HuH-7.5 (cell line): ENCODE results near the gene TFAP2A.

Source experiments
- DNase-seq: peaks from one replicate; pipeline ENCODE4 v3.0.0; 2011; ENCODE audit warnings: low spot score

TFAP2A gene

DNA sequence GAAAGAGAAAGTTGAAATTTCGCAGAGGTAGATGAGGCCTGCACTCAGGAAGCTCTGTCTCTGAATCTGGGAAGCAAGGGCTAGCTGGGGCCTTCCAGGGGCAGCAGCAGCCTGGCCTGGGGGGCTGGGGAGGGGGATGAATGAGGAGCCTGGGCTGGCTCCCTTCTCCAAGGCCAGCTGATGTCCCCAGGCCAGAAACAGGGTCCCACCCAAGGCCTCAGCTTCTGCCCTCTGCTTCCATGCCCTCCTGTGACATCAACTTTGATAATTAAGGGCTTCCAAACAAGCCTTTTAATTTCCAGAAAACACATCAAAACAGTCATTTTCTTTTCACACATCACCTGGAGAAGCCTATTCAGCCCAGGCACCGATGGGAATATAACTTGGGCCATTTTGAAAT is 15.4 kb downstream of the TFAP2A start:
- no peak for DNase-seq

DNA sequence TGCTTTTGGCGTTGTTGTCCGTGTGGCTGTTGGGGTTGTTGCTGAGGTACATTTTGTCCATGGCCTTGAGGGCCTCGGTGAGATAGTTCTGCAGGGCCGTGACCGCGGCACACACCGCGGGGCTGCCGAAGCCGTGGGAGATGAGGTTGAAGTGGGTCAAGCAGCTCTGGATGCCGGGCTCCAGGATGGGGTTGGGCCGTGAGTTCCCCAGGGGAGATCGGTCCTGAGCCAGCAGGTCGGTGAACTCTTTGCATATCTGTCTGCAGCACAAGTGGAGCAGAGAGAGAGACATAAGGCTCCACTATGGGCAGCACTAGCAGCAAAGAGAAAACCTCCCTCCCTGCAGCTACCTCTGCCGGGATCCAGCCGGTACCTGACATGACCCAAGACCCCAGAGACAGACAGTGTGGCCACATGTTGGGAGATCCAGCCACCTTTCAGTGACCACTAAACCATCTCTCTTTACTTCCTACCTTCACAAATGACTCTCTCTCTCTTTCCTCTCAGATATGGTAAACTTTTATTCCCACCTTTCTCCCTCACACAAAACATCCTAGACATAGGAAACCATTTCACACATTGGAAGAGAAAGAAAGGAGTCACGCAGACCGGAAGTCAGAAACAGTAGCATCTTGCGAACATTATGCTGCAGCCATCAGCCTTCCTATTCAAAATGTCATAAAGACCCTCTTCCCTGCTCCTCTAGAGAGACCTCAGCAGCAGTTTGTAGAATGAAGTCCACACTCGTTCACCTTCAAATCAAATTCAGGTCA is 16.2 kb downstream of the TFAP2A start:
- no peak for DNase-seq

DNA sequence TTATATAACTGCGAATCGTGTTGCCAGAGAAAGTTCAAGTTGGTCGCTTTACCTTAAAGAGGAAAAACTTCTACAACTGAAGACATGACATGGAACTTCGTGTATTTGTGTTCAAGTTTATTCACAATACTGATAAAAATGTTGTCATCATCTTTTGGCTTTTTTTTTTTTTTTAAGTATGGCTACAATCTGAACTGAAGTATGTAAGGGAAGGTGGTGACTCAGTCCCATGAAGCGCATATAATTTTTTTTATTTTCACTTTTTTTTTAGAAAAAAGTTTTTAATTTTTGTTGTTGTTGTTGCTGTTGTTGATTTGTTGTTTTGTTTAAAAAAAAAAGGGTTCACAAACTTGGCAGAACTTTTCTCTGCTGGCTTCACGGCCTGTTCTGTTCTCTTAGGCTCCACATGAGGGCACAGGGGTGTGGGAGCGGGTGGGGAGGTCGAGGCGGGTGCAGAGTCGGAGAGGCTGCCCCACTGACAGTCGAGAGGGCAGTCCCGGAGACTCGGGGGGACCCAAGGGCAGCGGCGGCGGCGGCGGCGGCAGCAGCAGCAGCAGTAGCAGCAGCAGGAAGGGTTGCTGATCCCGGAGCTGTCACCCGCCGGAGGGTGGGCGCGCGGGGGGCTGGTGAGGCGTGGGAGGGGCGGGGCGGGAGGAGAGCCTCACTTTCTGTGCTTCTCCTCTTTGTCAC is 17.0 kb downstream of the TFAP2A start:
- DNase-seq = no peak

DNA sequence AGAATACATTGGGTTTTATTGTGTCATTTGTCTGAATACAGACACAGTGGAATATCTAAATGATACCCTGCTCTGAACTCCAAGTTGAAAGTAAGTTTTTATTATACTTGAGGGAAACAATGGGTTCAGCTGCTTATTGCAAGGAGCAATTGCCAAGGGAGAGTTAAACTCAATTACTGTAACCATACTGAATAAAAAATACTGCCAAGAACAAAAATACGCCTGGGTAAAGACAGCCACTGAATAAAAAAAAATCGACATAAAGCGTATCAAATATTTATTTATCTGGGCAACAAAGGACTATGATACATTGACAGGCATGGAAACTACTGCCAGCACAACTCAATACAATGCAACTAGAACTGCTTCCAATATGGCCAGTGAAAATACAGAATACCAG is 18.1 kb downstream of the TFAP2A start:
- no peak for DNase-seq

DNA sequence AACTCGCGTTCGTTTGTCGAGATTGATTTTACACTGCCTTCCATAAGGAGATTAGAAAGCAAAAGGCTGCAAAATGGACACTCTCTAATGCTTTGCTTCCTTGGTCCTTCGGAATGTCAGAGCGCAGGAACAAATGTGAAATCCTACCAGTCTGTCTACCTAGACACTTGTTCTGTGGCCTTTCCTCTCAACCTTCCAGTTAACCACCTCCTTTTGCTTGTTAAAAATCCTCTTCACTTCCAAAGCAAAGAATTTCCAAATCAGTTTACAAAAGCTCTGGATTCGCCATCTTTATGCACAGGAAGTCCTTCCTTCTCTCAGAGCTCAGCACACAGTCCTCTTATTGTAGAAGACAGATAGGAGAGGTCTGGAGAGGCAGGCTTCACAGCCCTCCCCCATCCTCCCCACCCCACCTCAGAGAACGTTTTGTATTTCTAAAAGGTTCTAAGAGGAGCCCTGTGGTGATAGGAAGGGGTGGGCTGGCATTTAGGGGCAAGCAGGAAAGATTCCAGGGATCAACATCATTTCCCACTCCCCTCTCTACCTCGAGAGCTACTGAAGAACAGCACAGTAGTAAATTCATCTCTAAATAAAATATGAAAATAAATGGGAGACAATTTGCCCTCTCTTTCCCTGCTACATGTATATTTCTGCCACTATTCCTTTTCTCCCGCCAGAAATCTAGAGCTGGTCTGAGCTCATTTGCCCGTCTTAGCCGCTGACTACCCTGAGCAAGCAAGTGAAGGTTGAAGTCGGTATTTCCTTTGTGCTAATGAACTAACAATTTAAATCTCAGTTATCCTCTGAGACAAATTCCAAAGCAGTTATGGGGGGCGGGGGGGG is 18.9 kb downstream of the TFAP2A start:
- DNase-seq = no peak

DNA sequence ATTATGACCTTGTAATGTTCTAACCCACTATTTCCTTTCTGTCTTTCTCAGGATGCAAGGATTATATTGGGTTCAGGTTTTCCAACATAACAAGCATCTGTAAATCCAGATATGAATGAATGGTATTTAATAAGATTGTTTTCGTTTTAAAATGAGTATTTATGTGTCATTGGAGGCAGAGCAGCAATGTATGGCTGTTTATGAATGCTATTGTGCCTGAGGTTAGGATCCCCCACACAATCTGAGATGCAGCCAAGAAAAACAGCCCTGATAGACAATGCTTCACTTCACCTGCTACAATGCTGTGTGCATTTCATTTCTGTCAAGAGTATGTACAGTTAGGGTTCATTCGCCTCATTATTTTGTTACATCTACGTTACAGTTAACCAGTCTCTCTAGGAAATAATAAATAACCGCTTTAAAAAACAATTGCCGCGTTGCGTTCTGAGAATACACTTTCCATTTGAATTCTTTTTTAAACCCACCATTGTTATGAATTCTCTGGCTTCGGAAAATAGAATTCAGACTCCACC is 19.6 kb downstream of the TFAP2A start:
- DNase-seq = no peak

DNA sequence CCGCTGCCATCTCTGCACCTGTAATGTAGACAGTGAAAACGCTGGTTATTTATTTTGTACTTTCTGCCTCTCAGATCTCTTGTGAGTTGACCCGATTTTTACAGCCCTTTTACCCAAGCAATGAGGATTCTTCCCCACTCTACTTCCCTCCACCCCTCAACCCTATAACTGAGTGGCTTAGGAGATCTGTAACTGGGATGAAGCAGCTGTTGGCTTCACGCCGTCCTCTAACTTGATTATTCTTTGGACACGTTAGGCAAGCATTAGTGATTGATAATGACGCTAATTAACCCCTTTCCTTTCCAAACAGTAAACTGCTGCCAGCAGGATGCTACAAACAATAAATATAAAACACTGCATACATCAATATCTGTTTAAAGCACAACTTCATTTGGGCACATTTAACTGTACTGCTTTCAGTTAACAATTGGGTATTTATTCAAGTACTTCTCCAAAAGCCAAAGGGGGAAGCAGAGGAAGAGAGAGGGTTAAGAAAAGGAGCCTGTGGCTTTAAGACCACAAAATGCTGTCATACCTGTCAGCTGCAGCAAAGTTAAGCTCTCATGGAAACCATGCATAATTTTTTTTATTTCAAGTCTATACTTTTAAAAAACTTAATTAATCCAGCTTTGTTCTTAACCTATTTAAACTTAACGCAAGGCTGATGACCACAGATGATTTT is 21.2 kb downstream of the TFAP2A start:
- no peak for DNase-seq

DNA sequence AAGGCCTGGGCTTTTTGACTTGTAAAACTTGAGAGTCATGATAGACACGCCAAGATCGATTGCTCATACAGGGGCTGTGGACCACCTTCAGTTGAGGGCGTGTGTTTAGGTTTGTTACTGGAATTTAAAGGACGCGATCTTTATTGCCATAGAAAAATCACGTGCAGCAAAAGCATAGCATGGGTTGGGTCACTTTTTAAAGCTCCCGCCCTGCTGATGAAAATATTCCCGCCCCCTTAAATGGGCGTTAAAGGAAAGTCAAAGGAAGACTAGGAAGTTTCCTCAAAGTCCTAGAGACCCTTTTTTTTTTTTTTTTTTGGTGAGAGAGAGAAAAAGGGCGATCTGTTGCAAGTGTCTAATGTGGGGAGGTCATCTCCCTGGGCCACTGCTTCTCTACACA is 23.1 kb downstream of the TFAP2A start:
- no peak for DNase-seq

DNA sequence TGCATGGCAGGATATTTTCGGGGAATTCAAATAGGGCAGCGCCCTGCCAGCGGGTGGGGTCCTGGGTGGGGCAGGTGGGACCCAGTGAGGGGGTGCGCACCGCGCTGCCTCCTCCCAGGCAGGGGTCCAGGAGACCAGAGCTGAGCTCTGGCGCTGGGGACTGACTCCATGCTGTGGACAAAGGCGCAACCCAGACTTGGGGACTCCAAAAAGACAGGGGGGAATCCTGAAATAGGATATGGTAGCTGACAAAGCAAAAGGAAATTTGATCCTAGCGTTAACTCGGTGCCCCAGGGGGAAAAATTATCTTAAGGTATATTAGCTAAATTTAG is 23.6 kb downstream of the TFAP2A start:
- no peak for DNase-seq

DNA sequence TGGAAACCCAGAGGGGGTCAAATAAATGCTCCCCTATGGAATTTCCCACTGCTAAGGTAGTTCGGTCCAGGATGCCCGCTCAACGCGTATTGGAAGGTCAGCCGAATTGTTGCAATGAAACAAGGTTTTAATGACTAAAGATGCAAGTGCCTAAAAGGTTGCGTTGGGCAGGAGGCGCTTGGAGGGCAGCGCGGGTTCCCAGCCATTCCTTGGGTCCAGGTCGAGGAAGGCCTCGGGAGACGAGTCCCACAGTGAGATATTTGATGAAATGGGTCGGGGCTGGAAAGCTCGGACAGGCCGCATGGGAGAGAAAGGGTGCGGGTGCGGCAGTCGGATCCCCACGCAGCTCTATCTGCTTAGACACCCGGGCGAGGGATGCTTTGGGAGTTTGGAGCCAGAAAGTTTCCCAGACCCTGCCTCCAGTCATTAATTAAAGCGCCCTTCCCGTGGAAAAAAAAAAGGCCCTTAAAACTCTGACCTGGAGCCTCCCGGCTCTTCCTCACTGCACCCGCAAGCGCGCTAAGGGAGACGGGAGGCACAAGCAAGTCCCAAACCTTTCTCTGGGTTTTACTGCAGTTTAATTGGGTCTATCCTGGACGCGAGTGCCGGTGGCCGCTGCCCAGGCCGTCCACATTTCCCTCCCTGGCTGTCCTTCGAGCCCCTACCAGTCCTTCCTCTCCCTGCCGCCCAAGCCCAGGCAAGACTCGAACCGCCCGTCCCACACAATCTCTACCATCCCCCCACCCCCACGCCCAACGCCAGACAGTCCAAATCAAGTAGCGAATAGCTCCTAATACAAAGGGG is 24.2 kb downstream of the TFAP2A start:
- DNase-seq = no peak

DNA sequence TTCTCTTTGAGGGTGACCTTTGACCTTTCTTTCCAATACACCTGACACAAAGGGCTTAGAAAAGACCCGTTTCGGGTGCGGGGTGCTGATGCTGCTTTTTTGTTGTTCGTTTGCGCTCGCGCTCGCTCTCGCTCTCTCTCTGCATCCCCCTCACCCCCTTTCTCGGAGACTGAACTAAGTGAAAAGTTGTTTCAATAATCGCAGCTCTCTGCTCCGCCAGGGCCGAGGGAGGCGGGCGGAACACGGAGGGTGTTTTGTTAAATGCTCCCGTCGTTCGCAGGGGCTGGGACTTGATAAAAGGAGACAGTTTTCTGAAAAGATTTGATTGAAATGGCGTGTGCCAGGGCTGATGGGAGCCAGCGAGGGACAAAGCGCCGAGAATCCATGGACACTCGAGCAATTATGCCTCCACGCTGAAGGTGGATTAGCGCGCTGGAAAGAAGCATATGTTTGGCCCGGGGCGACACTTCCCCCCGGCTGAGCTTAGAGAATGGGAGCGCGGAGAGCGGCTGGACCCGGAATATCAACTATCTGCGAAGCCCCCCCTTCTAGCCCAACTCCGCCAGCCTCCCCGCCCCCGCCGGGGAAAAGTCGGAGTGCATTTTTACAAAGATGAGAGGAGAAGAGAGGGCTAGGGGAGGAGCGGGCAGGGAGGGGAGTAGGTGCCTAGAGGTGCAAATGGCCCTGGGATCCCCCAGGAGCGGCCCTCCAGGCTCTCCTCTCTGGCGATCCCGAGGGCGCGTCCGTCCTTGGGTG is 25.0 kb downstream of the TFAP2A start:
- DNase-seq = no peak

DNA sequence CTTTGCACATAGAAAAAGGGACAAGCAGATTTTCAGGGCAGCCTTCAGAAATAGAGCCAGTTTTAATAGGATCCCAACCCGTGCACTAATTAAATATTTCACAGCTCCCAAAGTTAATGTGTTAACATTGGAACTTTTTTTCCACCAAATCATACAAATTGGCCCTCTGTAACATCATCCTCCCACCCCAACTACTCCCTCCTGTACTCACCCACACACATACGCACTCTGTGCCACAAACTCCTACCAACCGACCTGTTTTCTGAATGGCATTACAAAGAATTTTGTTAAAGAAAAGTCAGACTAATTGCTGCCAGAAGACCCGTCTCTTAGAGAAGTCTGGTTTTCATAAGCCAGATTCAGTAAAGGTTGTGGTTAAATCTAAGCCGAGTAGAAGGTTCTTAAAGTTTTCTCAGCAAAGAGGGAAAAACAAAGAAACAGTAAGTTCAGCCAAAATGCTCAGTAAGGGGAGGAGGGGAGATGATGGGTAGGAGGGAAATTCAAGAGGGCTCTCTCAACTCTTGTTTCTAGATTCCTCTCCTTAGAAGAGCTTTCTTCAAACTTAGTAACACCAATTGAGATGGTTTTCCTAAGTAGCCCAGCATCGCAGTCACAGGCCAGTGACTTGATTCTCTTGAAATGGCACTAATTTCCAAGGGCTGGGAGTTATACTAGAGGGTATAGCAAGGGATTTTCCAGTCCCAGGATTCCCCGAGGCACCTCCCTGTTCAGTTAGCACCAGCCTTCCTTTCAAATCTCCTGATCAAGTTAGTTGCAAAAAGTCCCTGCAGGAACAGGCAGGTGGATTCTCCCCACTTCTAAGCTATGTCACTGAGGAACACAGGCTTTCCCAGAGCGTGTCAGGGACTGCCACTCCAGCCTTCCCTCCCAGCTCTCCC is 27.9 kb downstream of the TFAP2A start:
- no peak for DNase-seq

DNA sequence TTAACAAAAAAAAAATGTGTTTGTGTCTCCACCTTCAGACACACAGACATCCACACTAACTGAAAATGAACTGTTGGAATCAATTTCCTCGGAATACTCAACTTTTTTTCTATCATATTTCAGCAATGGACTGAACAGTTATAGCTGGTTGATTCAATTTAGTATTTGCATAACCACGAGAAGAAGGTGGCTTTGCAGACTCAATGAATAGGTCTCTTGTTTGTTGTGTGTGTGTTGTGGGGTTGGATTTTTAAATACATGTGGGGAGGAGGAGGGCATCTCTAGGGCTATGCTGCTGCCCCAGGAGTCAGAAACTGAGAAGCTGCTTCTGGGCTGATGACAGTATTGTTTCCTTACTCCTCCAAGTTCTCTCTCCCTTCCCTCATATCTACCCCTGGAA is 28.7 kb downstream of the TFAP2A start:
- no peak for DNase-seq

DNA sequence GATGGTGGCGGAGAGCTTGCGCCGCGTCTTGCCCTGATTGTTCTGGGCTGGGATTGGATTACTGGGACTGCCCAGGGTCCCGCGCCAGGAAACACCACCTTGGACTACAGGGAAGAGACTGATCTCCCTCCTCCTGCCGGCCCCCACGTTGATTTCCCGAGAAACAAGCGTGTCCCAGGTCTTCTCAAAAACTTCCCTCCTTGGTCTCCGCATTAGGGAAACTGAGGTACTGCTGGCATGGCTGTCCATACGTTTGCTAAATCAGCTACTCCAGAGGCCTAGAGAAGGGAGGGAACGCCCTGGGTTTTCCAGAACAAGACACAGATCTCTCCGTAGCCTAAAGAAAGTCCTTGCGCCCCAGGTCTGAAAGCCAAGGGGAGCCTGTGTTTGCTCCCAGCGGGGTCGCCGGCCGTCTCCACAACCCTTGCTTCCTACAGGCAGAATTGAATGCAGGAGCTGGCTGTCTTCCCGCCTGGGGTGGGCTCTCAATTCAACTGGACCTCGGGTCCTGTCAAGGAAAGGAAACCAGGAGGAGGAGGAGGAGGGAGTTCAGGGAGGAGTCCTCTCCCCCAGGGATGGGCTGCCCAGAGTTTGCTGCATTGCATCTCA is 29.2 kb downstream of the TFAP2A start:
- no peak for DNase-seq

DNA sequence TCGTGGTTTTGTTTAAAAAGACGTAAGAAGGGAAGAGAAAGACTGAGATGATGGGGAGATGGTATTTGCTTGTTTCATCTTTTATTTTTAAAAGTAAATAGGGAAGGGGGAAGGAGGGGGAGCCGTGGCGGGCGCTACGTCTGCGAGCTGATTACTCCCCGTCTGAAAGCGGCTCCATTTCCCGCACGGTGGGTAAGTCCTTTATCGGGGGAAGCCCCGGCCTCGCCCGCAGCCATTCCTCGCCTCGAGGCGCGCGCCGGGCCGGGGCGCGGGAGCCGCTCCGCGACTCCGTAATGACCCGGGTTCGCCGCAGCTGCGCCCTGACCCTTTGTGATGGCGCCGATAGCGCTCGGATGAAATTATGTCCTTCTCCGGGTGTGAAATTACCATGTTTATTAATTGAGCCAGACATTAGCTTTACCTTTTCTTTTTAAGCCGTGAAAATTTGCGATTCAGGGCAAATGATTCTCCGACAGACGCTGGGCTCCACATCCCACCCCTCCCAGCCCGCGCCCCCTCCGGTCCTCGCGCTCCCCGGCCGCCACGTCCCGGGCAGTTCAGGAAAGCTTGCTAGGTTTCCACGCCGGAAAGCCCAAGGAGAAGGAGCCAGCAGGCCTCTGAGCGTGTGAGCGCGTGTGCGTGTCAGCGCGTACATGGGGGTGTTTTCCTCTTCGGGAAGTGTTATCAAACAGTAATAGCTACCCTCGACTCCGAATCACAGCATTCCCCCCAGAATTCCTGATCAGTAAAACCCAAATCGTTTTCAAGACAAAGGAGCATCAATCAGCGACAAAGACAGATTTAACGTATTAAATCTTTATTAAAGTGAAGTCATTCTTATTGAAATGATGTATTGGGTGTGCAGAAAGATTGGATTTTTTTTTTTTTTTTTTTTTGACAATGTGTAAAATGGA is 30.0 kb downstream of the TFAP2A start:
- DNase-seq = no peak

DNA sequence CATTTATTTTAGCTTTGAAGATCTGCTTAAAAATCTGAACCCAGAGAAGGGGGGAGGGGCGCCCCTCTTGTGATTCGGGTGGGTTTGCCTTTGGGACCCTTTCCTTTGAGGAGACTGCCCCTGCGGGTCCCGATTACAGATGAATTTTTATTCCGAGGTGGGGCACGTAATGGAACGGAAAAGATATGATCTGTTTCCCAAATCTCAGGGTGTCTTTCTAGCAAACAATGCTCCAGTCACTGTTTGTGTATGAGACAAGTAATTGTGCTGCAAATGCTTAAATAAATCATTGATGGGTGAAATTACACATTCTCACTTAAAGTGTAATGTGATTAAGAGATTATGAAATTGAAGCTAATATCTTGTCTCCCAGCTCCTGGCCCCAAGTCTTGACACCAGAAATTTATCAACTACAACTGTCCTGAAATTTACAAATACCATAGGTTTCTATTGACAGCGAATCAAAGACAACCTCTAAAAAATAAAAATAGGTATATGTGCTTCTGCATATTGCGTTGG is 30.7 kb downstream of the TFAP2A start:
- no peak for DNase-seq

DNA sequence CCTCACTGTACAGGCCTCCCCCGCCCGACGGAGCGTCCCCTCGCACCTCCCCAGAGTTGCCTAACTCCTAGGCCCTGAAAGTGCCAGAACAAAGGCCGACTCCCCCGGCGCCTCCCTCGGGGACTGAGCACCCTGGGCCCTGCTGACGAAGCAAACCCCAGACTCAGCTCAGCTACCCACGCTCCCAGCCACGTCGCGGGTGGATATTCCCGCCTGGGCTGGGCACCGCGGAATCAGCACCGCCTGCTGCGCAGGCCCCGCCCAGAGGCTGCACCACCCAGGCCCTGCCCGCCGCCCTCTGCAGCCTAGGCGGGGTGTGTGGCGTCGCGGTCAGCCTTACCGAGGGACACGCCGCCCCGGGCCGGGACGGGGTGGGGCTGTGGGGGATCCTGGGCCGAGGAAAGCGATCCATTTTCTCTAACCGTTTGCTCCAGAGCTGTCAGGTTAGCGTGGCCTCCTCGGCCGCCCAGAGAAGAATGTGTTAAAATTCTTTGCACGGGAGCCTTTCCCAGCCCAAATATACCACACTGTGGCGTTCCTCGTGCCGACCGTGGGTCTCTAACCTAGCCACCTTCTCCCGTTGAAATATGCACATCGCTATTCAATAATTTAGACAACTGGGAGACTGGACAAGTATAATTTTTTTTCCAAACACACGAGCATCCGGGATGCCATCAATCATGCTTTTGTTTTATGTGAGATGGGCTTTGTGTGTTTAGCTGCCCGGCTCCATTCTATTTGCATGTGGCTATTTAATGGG is 31.4 kb downstream of the TFAP2A start:
- no peak for DNase-seq
